ENCODE measurements around the gene AP5Z1.

- TF ChIP-seq, protein P1, sequence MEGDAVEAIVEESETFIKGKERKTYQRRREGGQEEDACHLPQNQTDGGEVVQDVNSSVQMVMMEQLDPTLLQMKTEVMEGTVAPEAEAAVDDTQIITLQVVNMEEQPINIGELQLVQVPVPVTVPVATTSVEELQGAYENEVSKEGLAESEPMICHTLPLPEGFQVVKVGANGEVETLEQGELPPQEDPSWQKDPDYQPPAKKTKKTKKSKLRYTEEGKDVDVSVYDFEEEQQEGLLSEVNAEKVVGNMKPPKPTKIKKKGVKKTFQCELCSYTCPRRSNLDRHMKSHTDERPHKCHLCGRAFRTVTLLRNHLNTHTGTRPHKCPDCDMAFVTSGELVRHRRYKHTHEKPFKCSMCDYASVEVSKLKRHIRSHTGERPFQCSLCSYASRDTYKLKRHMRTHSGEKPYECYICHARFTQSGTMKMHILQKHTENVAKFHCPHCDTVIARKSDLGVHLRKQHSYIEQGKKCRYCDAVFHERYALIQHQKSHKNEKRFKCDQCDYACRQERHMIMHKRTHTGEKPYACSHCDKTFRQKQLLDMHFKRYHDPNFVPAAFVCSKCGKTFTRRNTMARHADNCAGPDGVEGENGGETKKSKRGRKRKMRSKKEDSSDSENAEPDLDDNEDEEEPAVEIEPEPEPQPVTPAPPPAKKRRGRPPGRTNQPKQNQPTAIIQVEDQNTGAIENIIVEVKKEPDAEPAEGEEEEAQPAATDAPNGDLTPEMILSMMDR (IDR thresholded peaks at IDR 0.05) = no peak
- no peak for TF ChIP-seq POLR2A (IDR thresholded peaks at IDR 0.05)
These were observed 29.9 kb downstream of the AP5Z1 start for GRCh38 chr7:4805110-4805983.
